H7 (cell line): ENCODE results near the gene TSPAN18. TPM values are rescaled to one million over a fixed set of nuclear protein-coding genes. Genes with fewer than 3 reads are reported as not detected.

ENCODE experiments used
- DNase-seq: peaks from one replicate; pipeline ENCODE4 v3.0.0; 2012
- H3K27me3 ChIP-seq: 2 replicates; pipeline ENCODE4 v1.6.0; 2011; ENCODE audit warnings: mild to moderate bottlenecking, low read length; ENCODE audit not compliant: control insufficient read depth, insufficient read depth
- H3K36me3 ChIP-seq: replicated peaks from 2 replicates; pipeline ENCODE4 v1.5.1; 2011; ENCODE audit warnings: low read length; ENCODE audit not compliant: control insufficient read depth, insufficient read depth
- H3K4me3 ChIP-seq: 2 replicates; pipeline ENCODE4 v1.5.1; 2011; ENCODE audit warnings: low read depth, mild to moderate bottlenecking, control low read depth, low read length, moderate library complexity; ENCODE audit not compliant: insufficient read depth
- total RNA-seq: library from RNA; depleted of rRNA; stranded (reverse); fragments of >200 nt; shearing (Covaris generic); gene quantifications from 2 replicates; pipeline ENCODE4 v1.2.3, GENCODE V29; 2014

TSPAN18 gene
- total RNA-seq, 1 experiment from 2014 or later: 25.7 TPM

GRCh38 chr11:44740967-44741366 is 14.2 kb downstream of the TSPAN18 start:
- DNase-seq: no peak
- Histone ChIP-seq H3K4me3 (no peak overlapping the region), H3K27me3 (no peaks in the 10 kb centered on the region), H3K36me3 (no peaks in the 10 kb centered on the region)

DNA sequence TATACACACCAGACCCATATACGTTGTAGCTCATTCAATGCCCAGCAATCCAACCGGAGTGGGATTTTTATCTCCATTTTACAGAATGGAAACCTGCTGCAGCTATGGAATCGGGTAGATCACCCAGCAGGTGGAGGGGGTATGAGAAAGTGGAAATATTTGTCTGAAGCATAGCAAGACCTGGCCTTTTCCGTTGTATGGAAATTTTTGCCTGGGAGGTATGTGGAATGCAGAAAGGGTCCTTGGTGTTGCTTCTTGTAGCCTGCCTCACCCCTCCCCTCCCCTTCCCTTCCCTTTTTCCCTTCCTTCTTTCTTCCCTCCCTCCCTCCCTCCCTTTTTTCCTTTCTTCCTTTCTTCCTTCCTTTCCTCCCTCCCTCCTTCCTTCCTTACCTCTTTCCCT is 15.2 kb downstream of the TSPAN18 start:
- no peak for DNase-seq
- Histone ChIP-seq H3K4me3 (no peak overlapping the region), H3K36me3 (no peaks in the 10 kb centered on the region), H3K27me3 (no peaks in the 10 kb centered on the region)

- Histone ChIP-seq H3K27me3 (no peaks in the 10 kb centered on the region), H3K4me3 (no peak overlapping the region), H3K36me3 (no peaks in the 10 kb centered on the region)
- no peak for DNase-seq
These were observed 15.9 kb downstream of the TSPAN18 start for GRCh38 chr11:44742508-44743246.

GRCh38 chr11:44743326-44743725 is 16.6 kb downstream of the TSPAN18 start:
- Histone ChIP-seq H3K27me3 (no peaks in the 10 kb centered on the region), H3K36me3 (no peaks in the 10 kb centered on the region), H3K4me3 (no peak overlapping the region)
- no peak for DNase-seq

DNA sequence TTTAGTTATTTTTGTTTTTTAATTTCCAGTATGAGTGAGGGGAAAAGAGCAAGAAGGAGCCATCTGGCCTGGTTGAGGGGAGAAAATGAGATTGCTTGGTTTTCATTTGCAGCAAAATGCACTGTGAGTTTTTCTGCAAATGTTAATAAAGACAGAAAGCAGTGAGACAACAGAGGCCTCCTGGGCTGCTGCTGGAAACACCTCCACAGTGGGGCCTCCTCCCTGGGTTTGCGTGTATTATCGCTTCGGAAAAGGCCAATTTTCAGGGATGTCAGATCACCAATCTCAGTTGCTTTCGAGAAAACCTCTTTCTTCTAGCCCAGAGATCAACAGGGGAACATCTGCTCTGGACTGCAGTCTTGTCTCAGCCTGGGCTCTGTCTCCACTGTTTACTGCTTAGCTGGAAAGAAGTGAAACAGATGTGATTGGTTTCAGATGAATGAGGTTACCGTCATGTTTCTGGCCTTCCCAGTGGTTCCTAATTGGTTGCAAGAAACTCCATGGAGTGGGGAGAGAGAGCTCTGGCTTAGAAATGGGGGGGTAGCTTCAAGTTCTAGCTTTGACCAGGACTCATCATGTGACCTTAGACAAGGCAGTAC is 17.3 kb downstream of the TSPAN18 start:
- no peak overlapping the region for H3K4me3 ChIP-seq
- DNase-seq: no peak
- H3K27me3 ChIP-seq: no peaks in the 10 kb centered on the region
- H3K36me3 ChIP-seq: no peaks in the 10 kb centered on the region

DNA sequence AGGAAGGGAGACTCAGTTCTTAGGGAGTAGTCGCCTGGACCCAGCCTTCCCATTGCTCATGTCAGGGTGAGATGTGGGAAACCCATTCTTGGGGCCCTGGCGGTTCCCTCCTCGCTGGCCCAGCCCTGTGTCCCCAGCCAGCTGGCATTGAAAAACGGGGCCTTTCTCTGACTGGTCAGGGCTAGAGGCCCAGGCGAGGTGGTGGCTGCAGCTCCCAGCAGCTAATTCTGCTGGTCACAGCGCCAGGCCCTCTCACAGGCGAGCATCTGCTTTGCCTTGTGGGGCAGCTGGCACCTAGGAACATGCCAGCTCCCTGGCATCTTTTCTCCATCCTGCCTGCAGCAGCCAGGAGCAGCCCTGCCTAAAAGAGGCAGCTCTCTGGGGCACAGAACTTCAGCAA is 20.1 kb downstream of the TSPAN18 start:
- DNase-seq: no peak
- Histone ChIP-seq H3K27me3 (no peaks in the 10 kb centered on the region), H3K4me3 (no peak overlapping the region), H3K36me3 (no peaks in the 10 kb centered on the region)

DNA sequence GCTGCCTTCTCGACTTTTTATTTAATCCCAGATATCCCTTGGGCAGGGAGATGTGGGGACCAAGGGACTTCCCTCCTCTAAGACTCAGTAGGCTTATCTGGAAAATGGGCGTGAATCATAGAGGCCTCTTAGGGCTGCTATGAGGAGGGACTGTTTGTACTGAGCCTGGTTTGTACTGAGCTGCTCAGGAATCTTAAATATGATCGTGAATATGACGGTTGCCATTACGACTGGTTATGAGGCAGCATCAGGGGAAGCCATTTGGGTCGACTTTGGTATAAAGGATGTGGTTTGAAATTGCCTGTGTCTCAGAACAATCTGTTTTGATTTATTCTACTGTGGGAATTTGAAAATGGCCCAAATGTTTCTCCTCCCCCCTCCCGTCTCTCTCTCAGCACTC is 20.6 kb downstream of the TSPAN18 start:
- no peaks in the 10 kb centered on the region for H3K36me3 ChIP-seq
- no peak overlapping the region for H3K4me3 ChIP-seq
- DNase-seq: no peak
- H3K27me3 ChIP-seq: no peaks in the 10 kb centered on the region

DNA sequence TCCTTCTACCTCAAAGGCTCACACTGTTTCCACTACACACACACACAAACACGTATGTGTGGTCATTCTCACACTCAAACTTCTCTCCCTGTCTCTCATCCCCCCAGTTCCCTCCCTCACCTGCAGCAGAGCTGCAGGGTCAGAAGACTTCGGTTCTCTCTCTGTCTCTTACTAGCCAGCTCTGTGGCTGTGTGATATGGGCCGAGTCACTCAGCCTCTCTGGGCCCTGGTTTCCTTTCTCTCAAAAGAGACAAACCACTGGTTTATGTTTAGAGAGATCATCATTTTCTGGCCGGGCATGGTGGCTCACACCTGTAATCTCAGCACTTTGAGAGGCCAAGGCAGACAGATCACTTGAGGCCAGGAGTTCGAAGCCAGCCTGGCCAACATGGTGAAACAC is 21.1 kb downstream of the TSPAN18 start:
- Histone ChIP-seq H3K36me3 (no peaks in the 10 kb centered on the region), H3K4me3 (no peak overlapping the region), H3K27me3 (no peaks in the 10 kb centered on the region; the same call in 1 of the 2 replicates)
- no peak for DNase-seq

- Histone ChIP-seq H3K4me3 (no peak overlapping the region), H3K27me3 (no peaks in the 10 kb centered on the region; the same call in 1 of the 2 replicates), H3K36me3 (no peaks in the 10 kb centered on the region)
- DNase-seq: no peak
These were observed 21.8 kb downstream of the TSPAN18 start for GRCh38 chr11:44748606-44749005.

- Histone ChIP-seq H3K4me3 (no peak overlapping the region), H3K27me3 (no peaks in the 10 kb centered on the region; the same call in 1 of the 2 replicates), H3K36me3 (no peaks in the 10 kb centered on the region)
- DNase-seq: no peak
These were observed 22.4 kb downstream of the TSPAN18 start for GRCh38 chr11:44749189-44749588.

DNA sequence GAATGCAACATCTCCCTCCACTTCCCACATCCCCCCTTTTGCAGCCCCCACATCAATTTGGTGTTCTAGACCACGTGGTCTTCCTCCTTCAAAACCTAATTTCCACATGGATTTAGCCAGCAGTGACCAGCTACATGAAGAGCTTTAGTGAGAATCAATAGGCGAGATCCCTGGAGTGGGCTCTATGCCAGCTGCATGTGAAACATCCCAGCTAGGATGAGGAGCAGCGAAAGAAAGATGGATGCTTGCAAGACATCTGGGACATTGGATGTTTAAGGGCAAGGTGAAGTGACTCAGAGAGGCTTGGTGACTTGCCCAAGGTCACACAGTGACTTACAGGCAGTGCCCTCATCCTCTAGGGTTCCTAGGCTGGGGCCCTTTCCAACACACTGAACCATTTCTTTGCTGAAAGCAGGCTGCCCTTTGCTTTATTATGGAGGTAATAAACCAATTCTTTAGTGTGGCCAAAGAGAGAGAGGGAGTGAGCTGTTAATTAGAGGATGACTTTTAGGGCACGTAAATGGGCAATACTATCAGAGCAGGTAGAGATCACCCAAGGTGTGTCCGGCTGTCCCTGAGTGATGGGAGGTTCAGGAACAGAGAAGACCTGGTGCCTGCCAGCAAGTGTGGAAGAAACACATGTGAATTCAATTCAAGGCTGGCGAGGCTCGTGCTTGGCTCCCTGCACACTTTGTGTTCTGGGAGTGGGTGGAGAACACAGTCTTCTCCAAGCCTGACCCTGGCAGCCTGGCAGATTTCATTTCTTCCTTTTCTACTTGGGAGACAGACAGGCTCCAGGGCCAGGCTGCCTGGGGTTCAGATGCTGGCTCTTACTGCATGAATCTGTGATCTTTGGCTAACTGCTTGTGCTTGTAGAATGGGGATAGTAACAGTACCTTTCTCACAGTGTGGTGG is 24.0 kb downstream of the TSPAN18 start:
- Histone ChIP-seq H3K27me3 (peaks cover 10% of the 10 kb centered on the region; the same call in 1 of the 2 replicates), H3K4me3 (no peak overlapping the region), H3K36me3 (no peaks in the 10 kb centered on the region)
- DNase-seq: no peak

DNA sequence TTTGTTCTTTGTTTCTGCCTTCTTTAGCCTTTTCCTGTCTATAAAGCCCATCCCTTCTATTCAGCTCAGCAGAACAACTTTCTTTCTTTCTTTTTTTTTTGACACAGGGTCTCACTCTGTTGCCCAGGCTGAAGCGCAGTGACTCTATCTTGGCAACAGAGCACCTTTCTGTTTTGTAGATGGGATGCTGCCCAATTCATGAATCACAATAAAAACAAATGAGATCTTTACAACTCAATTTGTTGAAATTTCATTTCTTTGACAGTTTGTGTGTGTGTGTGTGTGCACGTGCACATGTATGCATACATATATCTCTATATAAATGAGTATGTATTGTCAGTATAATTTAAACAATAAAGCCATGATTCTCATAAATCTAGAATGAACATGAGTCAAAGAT is 25.5 kb downstream of the TSPAN18 start:
- Histone ChIP-seq H3K4me3 (no peak overlapping the region), H3K36me3 (no peaks in the 10 kb centered on the region), H3K27me3 (peaks cover 11% of the 10 kb centered on the region; the same call in 1 of the 2 replicates)
- DNase-seq: no peak

DNA sequence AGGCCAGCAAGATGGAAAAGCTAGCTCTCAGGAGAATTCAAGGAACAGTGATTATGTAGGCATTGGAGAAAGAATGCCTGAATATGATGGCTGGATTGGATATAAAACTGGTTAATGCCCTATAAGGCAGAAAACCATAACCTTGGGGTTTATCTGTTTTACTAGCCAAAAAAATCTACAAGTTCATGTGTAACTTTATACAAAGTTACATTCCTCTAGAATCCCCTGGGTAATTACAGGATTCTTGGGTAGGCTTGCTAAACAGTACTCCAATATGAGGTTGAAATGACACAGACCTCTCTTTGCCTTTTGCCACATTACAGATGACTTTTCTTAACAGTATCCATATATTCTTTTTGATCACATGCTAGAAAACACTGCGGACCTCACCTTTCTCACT is 26.0 kb downstream of the TSPAN18 start:
- no peak for DNase-seq
- H3K27me3 ChIP-seq: peaks cover 11% of the 10 kb centered on the region; the same call in 1 of the 2 replicates
- no peaks in the 10 kb centered on the region for H3K36me3 ChIP-seq
- H3K4me3 ChIP-seq: no peak overlapping the region

GRCh38 chr11:44753961-44754645 is 27.3 kb downstream of the TSPAN18 start:
- Histone ChIP-seq H3K4me3 (no peak overlapping the region), H3K27me3 (peaks cover 11% of the 10 kb centered on the region; the same call in 1 of the 2 replicates)
- no peak for DNase-seq

More at GRCh38 chr11:44753961-44754645, 27.3 kb downstream of the TSPAN18 start:
- no peaks in the 10 kb centered on the region for H3K36me3 ChIP-seq
